H9 (cell line): ENCODE results near the gene MYBBP1A. TPM values are rescaled to one million over a fixed set of nuclear protein-coding genes. Genes with fewer than 3 reads are reported as not detected.

Experiments
- DNase-seq: peaks from one replicate; pipeline ENCODE4 v3.0.0-alpha.2; 2017
- H2AFZ ChIP-seq: one replicate; pipeline ENCODE4 v1.6.1; 2013; ENCODE audit warnings: mild to moderate bottlenecking, low read length, control low read depth, moderate library complexity
- H2AK5ac ChIP-seq: 2 replicates; pipeline ENCODE4 v1.6.1; 2013; ENCODE audit warnings: low read length, control low read depth, mixed read lengths; ENCODE audit not compliant: insufficient read length
- H2BK120ac ChIP-seq: one replicate; pipeline ENCODE4 v1.6.1; 2013; ENCODE audit warnings: low read depth, mild to moderate bottlenecking, low read length, control low read depth, inconsistent platforms; ENCODE audit not compliant: poor library complexity, severe bottlenecking
- H2BK12ac ChIP-seq: 2 replicates; pipeline ENCODE4 v1.6.1; 2013; ENCODE audit warnings: low read length, control low read depth, mixed read lengths, low read depth; ENCODE audit not compliant: insufficient read length
- H2BK15ac ChIP-seq: 2 replicates; pipeline ENCODE4 v1.6.1; 2013; ENCODE audit warnings: low read depth, low read length, control low read depth
- H2BK20ac ChIP-seq: one replicate; pipeline ENCODE4 v1.6.1; 2013; ENCODE audit warnings: low read depth, mild to moderate bottlenecking, low read length, control low read depth, inconsistent platforms; ENCODE audit not compliant: poor library complexity, severe bottlenecking
- H2BK5ac ChIP-seq: 2 replicates; pipeline ENCODE4 v1.6.1; 2013; ENCODE audit warnings: low read length, control low read depth, mixed read lengths; ENCODE audit not compliant: insufficient read length
- H3K14ac ChIP-seq: 2 replicates; pipeline ENCODE4 v1.6.1; 2013; ENCODE audit warnings: low read length, control low read depth; ENCODE audit not compliant: insufficient read depth
- H3K18ac ChIP-seq: 2 replicates; pipeline ENCODE4 v1.6.1; 2013; ENCODE audit warnings: low read depth, mild to moderate bottlenecking, mixed read lengths, low read length, control low read depth; ENCODE audit not compliant: insufficient read length
- H3K23ac ChIP-seq: 2 replicates; pipeline ENCODE4 v1.6.1; 2013; ENCODE audit warnings: low read length, control low read depth, mixed read lengths, low read depth; ENCODE audit not compliant: insufficient read length
- H3K23me2 ChIP-seq: 2 replicates; pipeline ENCODE4 v1.6.1; 2013; ENCODE audit warnings: low read depth, mild to moderate bottlenecking, mixed read lengths, low read length, control low read depth; ENCODE audit not compliant: insufficient read length, poor library complexity, severe bottlenecking
- H3K27ac ChIP-seq: 2 replicates; pipeline ENCODE4 v1.5.1; 2013; ENCODE audit warnings: low read length, control low read depth, mixed read lengths, low read depth; ENCODE audit not compliant: insufficient read length
- H3K27me3 ChIP-seq: 2 replicates; pipeline ENCODE4 v1.6.1; 2013; ENCODE audit warnings: low read length, control low read depth, inconsistent platforms; ENCODE audit not compliant: insufficient read depth
- H3K4ac ChIP-seq: 2 replicates; pipeline ENCODE4 v1.6.1; 2013; ENCODE audit warnings: low read depth, mild to moderate bottlenecking, control low read depth, inconsistent platforms, low read length, moderate library complexity
- H3K4me1 ChIP-seq: 2 replicates; pipeline ENCODE4 v1.6.1; 2013; ENCODE audit warnings: low read length, control low read depth, inconsistent platforms; ENCODE audit not compliant: insufficient read depth
- H3K4me2 ChIP-seq: 2 replicates; pipeline ENCODE4 v1.6.1; 2013; ENCODE audit warnings: low read length, control low read depth, mixed read lengths; ENCODE audit not compliant: insufficient read length, insufficient read depth
- H3K56ac ChIP-seq: 2 replicates; pipeline ENCODE4 v1.6.1; 2013; ENCODE audit warnings: low read depth, mild to moderate bottlenecking, mixed read lengths, low read length, control low read depth; ENCODE audit not compliant: insufficient read length
- H3K79me1 ChIP-seq: 2 replicates; pipeline ENCODE4 v1.6.1; 2013; ENCODE audit warnings: low read depth, mild to moderate bottlenecking, moderate library complexity, low read length, control low read depth, inconsistent platforms; ENCODE audit not compliant: insufficient read depth, poor library complexity, severe bottlenecking
- H3K79me2 ChIP-seq: 2 replicates; pipeline ENCODE4 v1.6.1; 2013; ENCODE audit warnings: low read length, control low read depth, inconsistent platforms; ENCODE audit not compliant: insufficient read depth
- H3K9ac ChIP-seq: 2 replicates; pipeline ENCODE4 v1.6.1; 2013; ENCODE audit warnings: low read length, control low read depth, mixed read lengths; ENCODE audit not compliant: insufficient read length; ENCODE audit errors: extremely low read depth
- H3K9me3 ChIP-seq: one replicate; pipeline ENCODE4 v1.6.1; 2013; ENCODE audit warnings: low read depth, low read length, inconsistent platforms; ENCODE audit not compliant: control insufficient read depth
- H3T11ph ChIP-seq: one replicate; pipeline ENCODE4 v1.6.1; 2013; ENCODE audit warnings: mild to moderate bottlenecking, low read length, control low read depth, inconsistent platforms
- H4K20me1 ChIP-seq: one replicate; pipeline ENCODE4 v1.6.1; 2013; ENCODE audit not compliant: control insufficient read depth, insufficient read length, insufficient read depth
- H4K5ac ChIP-seq: 2 replicates; pipeline ENCODE4 v1.6.1; 2013; ENCODE audit warnings: low read depth, mild to moderate bottlenecking, mixed read lengths, low read length, control low read depth; ENCODE audit not compliant: insufficient read length
- H4K8ac ChIP-seq: replicated peaks from 2 replicates; pipeline ENCODE4 v1.6.1; 2013; ENCODE audit warnings: low read length, control low read depth, mixed read lengths, low read depth; ENCODE audit not compliant: insufficient read length
- H4K91ac ChIP-seq: 2 replicates; pipeline ENCODE4 v1.6.1; 2013; ENCODE audit warnings: low read depth, mild to moderate bottlenecking, moderate library complexity, mixed read lengths, low read length, control low read depth; ENCODE audit not compliant: insufficient read length
- H3K27ac Mint-ChIP-seq, 3 experiments: 2 replicates in 2 of 3; 3 replicates in 1 of 3; pipeline ENCODE4 v1.8.0; 2020 to 2021; ENCODE audit warnings: mixed read lengths in 3 of 3, mild to moderate bottlenecking in 1 of 3, moderate library complexity in 1 of 3
- H3K27me3 Mint-ChIP-seq: 2 replicates; pipeline ENCODE4 v1.8.0; 2021; ENCODE audit warnings: low read depth, mild to moderate bottlenecking, moderate library complexity, mixed read lengths
- H3K36me3 Mint-ChIP-seq, 3 experiments: 2 replicates in 2 of 3; 3 replicates in 1 of 3; pipeline ENCODE4 v1.8.0; 2020 to 2021; ENCODE audit warnings: low read depth in 3 of 3, mixed read lengths in 3 of 3; ENCODE audit not compliant: insufficient read depth in 1 of 3
- H3K4me1 Mint-ChIP-seq, 2 experiments: 2 replicates each; pipeline ENCODE4 v1.8.0; 2020; ENCODE audit warnings: mixed read lengths in 2 of 2
- H3K4me3 Mint-ChIP-seq, 2 experiments: 2 replicates in 1 of 2; 3 replicates in 1 of 2; pipeline ENCODE4 v1.8.0; 2020 to 2021; ENCODE audit warnings: mild to moderate bottlenecking in 2 of 2, mixed read lengths in 2 of 2, moderate library complexity in 1 of 2
- H3K9me3 Mint-ChIP-seq, 2 experiments: 2 replicates in 1 of 2; 3 replicates in 1 of 2; pipeline ENCODE4 v1.8.0; 2020; ENCODE audit warnings: mild to moderate bottlenecking in 2 of 2, mixed read lengths in 2 of 2, moderate library complexity in 1 of 2
- WGBS: extraction: QIAGEN DNeasy Blood & Tissue Kit; methylation state at CpG from one replicate; pipeline ENCODE4 v1.1.7; 2013; ENCODE audit warnings: missing lambda C conversion rate, low lambda C conversion rate, mixed read lengths; ENCODE audit not compliant: insufficient read length; ENCODE audit errors: extremely low coverage; 5-methylcytosine and 5-hydroxymethylcytosine counted together
- total RNA-seq: library from RNA; stranded (reverse); gene quantifications from 2 replicates; pipeline ENCODE4 v1.2.1, GENCODE V29; 2021
- TF ChIP-seq, protein P1 (sequence below): fragments of 200-600 bp; sonication (generic); conservative IDR thresholded peaks from 3 replicates; pipeline ENCODE4 v1.8.0; 2021; ENCODE audit warnings: antibody characterized with exemption, mild to moderate bottlenecking

MYBBP1A gene
- total RNA-seq, 1 experiment from 2014 or later, result 181 TPM

DNA sequence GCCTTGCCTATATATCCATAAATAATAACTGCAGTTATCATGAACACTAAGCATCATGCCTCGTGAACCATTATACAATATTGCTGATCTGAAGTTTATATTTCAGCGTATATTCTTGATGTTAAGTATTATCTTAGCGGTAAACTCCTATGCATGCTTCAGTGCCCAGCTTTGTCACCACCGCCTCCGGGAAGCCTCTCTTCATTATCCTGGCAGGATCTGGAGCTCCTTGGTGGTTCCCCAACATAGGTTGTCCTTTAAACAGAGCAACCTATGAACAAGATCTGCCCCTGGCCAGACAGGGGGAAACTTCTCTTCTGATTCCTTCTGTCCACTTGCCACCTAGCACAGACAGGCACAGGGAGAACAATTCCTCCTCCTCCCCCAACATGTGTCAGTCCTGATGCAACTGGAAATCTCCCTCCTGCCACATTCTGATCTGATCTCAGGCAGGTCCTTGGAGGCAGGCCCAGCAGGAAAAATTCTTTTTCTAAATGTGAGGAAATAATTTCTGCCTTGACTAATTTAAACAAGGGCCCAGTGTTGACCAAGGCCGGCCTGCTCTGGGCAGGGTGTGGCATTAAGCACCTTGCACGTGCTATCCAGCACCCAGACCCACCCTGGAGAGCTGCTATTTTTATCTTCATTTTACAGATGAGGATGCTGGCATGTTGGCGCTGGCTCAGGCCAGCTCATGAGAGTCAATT is 34.1 kb downstream of the MYBBP1A start:
- no peak overlapping the region for H3K4me3 Mint-ChIP-seq
- Histone ChIP-seq H3K9me3 (no peaks in the 10 kb centered on the region), H3K79me1 (no peaks in the 10 kb centered on the region), H3K79me2 (no peaks in the 10 kb centered on the region), H2BK20ac (no peak overlapping the region), H4K5ac (no peak overlapping the region), H3K27me3 (peaks cover 3% of the 10 kb centered on the region), H3K23ac (no peak overlapping the region), H2BK5ac (no peak overlapping the region), H3K18ac (no peak overlapping the region), H2BK120ac (no peak overlapping the region), H2BK12ac (no peak overlapping the region), H2BK15ac (no peak overlapping the region), H4K91ac (no peak overlapping the region), H3K4ac (no peak overlapping the region), H2AK5ac (no peak overlapping the region), H3K9ac (no peak overlapping the region), H3K4me1 (no peaks in the 10 kb centered on the region), H3K56ac (no peak overlapping the region), H3K23me2 (no peaks in the 10 kb centered on the region), H3K14ac (no peak overlapping the region), H4K8ac (no peak overlapping the region), H2AFZ (no peak overlapping the region), H3K27ac (no peak overlapping the region), H3T11ph (no peak overlapping the region), H4K20me1 (no peaks in the 10 kb centered on the region), H3K4me2 (no peak overlapping the region)
- H3K36me3 Mint-ChIP-seq, result no peaks in the 10 kb centered on the region
- no peak for DNase-seq
- TF ChIP-seq, protein P1, sequence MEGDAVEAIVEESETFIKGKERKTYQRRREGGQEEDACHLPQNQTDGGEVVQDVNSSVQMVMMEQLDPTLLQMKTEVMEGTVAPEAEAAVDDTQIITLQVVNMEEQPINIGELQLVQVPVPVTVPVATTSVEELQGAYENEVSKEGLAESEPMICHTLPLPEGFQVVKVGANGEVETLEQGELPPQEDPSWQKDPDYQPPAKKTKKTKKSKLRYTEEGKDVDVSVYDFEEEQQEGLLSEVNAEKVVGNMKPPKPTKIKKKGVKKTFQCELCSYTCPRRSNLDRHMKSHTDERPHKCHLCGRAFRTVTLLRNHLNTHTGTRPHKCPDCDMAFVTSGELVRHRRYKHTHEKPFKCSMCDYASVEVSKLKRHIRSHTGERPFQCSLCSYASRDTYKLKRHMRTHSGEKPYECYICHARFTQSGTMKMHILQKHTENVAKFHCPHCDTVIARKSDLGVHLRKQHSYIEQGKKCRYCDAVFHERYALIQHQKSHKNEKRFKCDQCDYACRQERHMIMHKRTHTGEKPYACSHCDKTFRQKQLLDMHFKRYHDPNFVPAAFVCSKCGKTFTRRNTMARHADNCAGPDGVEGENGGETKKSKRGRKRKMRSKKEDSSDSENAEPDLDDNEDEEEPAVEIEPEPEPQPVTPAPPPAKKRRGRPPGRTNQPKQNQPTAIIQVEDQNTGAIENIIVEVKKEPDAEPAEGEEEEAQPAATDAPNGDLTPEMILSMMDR, result no peak
- no peak overlapping the region for H3K27ac Mint-ChIP-seq
- peaks cover 68% of the 10 kb centered on the region for H3K27me3 Mint-ChIP-seq
- H3K9me3 Mint-ChIP-seq, result no peaks in the 10 kb centered on the region; a peak in 1 of 5 replicates
- H3K4me1 Mint-ChIP-seq, result peaks cover 3 to 13% of the 10 kb centered on the region in 2 experiments; a peak in 3 of 4 replicates
- WGBS, result no CpG with 5 or more reads among the region's 8 CpGs
